ENCODE results near the gene DLGAP1.

- TF ChIP-seq EP300 (IDR thresholded peaks at IDR 0.05) (no peak), CTCF (IDR thresholded peaks at IDR 0.05) (no peak), POLR2A (IDR thresholded peaks at IDR 0.05) (no peak), POLR2AphosphoS5 (IDR thresholded peaks at IDR 0.05) (no peak)
These were observed 992.1 kb downstream of the DLGAP1 start for GRCh38 chr18:3463051-3463450.

Data from gastroesophageal sphincter (tissue), 3 donors.